HepG2 (cell line): ENCODE data around the gene RPUSD2. TPM values are rescaled to one million over a fixed set of nuclear protein-coding genes. Genes with fewer than 3 reads are reported as not detected.

Experiments
- CBX2 ChIP-seq, 2 experiments: fragments of 200-600 bp in 1 of 2; sonication (generic); formaldehyde crosslinking in 1 of 2; IDR thresholded peaks; 2 replicates each; pipeline versions ENCODE4 v1.7.0 to v1.8.1; 2018 to 2022; ENCODE audit warnings: low read depth in 2 of 2, low read length in 1 of 2, mild to moderate bottlenecking in 1 of 2, missing genetic modification reagents in 1 of 2
- EZH2 ChIP-seq: conservative IDR thresholded peaks from 2 replicates; pipeline ENCODE4 v1.6.1; 2012; ENCODE audit warnings: mild to moderate bottlenecking, low read depth, low read length, moderate library complexity
- FIP1L1 ChIP-seq: fragments of 200-400 bp; formaldehyde crosslinking; IDR thresholded peaks from 2 replicates; pipeline ENCODE4 v1.6.1; 2018; ENCODE audit warnings: low read depth, mild to moderate bottlenecking, low read length, moderate library complexity, borderline replicate concordance; ENCODE audit not compliant: insufficient read depth
- HHEX ChIP-seq: IDR thresholded peaks from 2 replicates; pipeline ENCODE4 v1.6.1; 2016; ENCODE audit warnings: control low read depth
- HMGXB4 ChIP-seq, 2 experiments: sonication (generic) in 1 of 2; formaldehyde crosslinking in 1 of 2; IDR thresholded peaks; 2 replicates each; pipeline versions ENCODE4 v1.4.0 to v1.6.1; 2018 to 2020; ENCODE audit warnings: missing genetic modification reagents in 2 of 2, borderline replicate concordance in 1 of 2, low read depth in 1 of 2, mild to moderate bottlenecking in 1 of 2, missing biosample characterization in 1 of 2
- HNRNPLL ChIP-seq: fragments of 200-400 bp; formaldehyde crosslinking; IDR thresholded peaks from 2 replicates; pipeline ENCODE4 v1.6.1; 2017; ENCODE audit warnings: mild to moderate bottlenecking, low read depth, low read length; ENCODE audit not compliant: poor library complexity, severe bottlenecking
- IRF2 ChIP-seq: IDR thresholded peaks from 2 replicates; pipeline ENCODE4 v1.6.1; 2018; ENCODE audit warnings: missing genetic modification reagents, missing compliant biosample characterization
- KDM3A ChIP-seq: IDR thresholded peaks from 2 replicates; pipeline ENCODE4 v1.6.1; 2018; ENCODE audit warnings: low read depth, missing compliant biosample characterization
- MED8 ChIP-seq: sonication (generic); formaldehyde crosslinking; IDR thresholded peaks from 2 replicates; pipeline ENCODE4 v1.8.1; 2023; ENCODE audit warnings: mild to moderate bottlenecking, missing genetic modification reagents; ENCODE audit not compliant: insufficient replicate concordance
- NFE2L1 ChIP-seq: sonication (generic); formaldehyde crosslinking; IDR thresholded peaks from 2 replicates; pipeline ENCODE4 v1.4.0; 2020; ENCODE audit warnings: missing genetic modification reagents, mild to moderate bottlenecking, borderline replicate concordance
- PPARG ChIP-seq: conservative IDR thresholded peaks from 2 replicates; pipeline ENCODE4 v1.6.1; 2016; ENCODE audit warnings: missing biosample characterization, missing genetic modification reagents
- RFX1 ChIP-seq: fragments of 450-650 bp; IDR thresholded peaks from 2 replicates; pipeline ENCODE4 v1.6.1; 2017
- RFX3 ChIP-seq: IDR thresholded peaks from 2 replicates; pipeline ENCODE4 v1.6.1; 2016; ENCODE audit warnings: missing biosample characterization, missing genetic modification reagents
- SMAD9 ChIP-seq: sonication (generic); formaldehyde crosslinking; IDR thresholded peaks from 2 replicates; pipeline ENCODE4 v1.5.1; 2020; ENCODE audit warnings: mild to moderate bottlenecking, missing genetic modification reagents
- SP2 ChIP-seq: sonication (generic); formaldehyde crosslinking; IDR thresholded peaks from 2 replicates; pipeline ENCODE4 v1.5.1; 2020; ENCODE audit warnings: mild to moderate bottlenecking, missing genetic modification reagents
- ZBTB25 ChIP-seq: IDR thresholded peaks from 2 replicates; pipeline ENCODE4 v1.6.1; 2018; ENCODE audit warnings: missing genetic modification reagents
- ZFAT ChIP-seq: sonication (generic); formaldehyde crosslinking; conservative IDR thresholded peaks from 2 replicates; pipeline ENCODE4 v1.8.1; 2023; ENCODE audit warnings: missing genetic modification reagents, inconsistent platforms
- ZFP37 ChIP-seq: sonication (generic); formaldehyde crosslinking; IDR thresholded peaks from 2 replicates; pipeline ENCODE4 v1.4.0; 2020; ENCODE audit warnings: missing genetic modification reagents, borderline replicate concordance
- ZFP90 ChIP-seq: sonication (generic); formaldehyde crosslinking; IDR thresholded peaks from 2 replicates; pipeline ENCODE4 v1.8.0; 2022; ENCODE audit warnings: missing genetic modification reagents, mild to moderate bottlenecking, inconsistent platforms, borderline replicate concordance
- ZNF260 ChIP-seq: sonication (generic); formaldehyde crosslinking; IDR thresholded peaks from 2 replicates; pipeline ENCODE4 v1.4.0; 2020; ENCODE audit warnings: missing genetic modification reagents, low read depth, mild to moderate bottlenecking, borderline replicate concordance
- ZNF33B ChIP-seq: sonication (generic); formaldehyde crosslinking; IDR thresholded peaks from 2 replicates; pipeline ENCODE4 v1.5.1; 2020; ENCODE audit warnings: mild to moderate bottlenecking, missing genetic modification reagents
- ZNF547 ChIP-seq: sonication (generic); formaldehyde crosslinking; IDR thresholded peaks from 2 replicates; pipeline ENCODE4 v1.5.1; 2020; ENCODE audit warnings: mild to moderate bottlenecking, missing genetic modification reagents
- ZNF558 ChIP-seq: sonication (generic); formaldehyde crosslinking; IDR thresholded peaks from 2 replicates; pipeline ENCODE4 v1.9.0; 2022; ENCODE audit warnings: mild to moderate bottlenecking, missing genetic modification reagents, borderline replicate concordance
- ZNF674 ChIP-seq: sonication (generic); formaldehyde crosslinking; IDR thresholded peaks from 2 replicates; pipeline ENCODE4 v1.5.0; 2020; ENCODE audit warnings: low read depth, mild to moderate bottlenecking, missing genetic modification reagents
- ZNF704 ChIP-seq: sonication (generic); formaldehyde crosslinking; IDR thresholded peaks from 2 replicates; pipeline ENCODE4 v1.8.1; 2023; ENCODE audit warnings: mild to moderate bottlenecking, inconsistent platforms, moderate library complexity, missing genetic modification reagents, borderline replicate concordance
- ZNF891 ChIP-seq: sonication (generic); formaldehyde crosslinking; IDR thresholded peaks from 2 replicates; pipeline ENCODE4 v1.5.0; 2020; ENCODE audit warnings: mild to moderate bottlenecking, missing genetic modification reagents
- polyA plus RNA-seq, 8 experiments: library from polyadenylated mRNA; depleted of rRNA in 3 of 8; stranded (reverse) in 7 of 8; unstranded in 1 of 8; fragments of >200 nt; fragmentation: Illumina TruSeq in 4 of 8; extraction: Trizol in 4 of 8; gene quantifications; 2 replicates each; pipeline versions ENCODE4 v1.2.1 to v1.2.3, GENCODE V29; 2011 to 2016; ENCODE audit warnings: low read depth in 4 of 8, missing spikeins in 1 of 8, mixed read lengths in 1 of 8; ENCODE audit not compliant: insufficient read depth in 1 of 8
- total RNA-seq, 5 experiments: library from RNA; depleted of rRNA; stranded (reverse); fragments of >200 nt; fragmentation: Illumina TruSeq; extraction: Trizol; gene quantifications; 2 replicates each; pipeline ENCODE4 v1.2.3, GENCODE V29; 2016; ENCODE audit warnings: low read depth in 1 of 5

The RPUSD2 gene
- total and polyA plus RNA-seq, 2 of the 13 experiments (the other 11 are each of a cell fraction or from before 2014, with no cell fraction given), result 8.6 to 14.5 TPM

- TF ChIP-seq HMGXB4 (CRISPR knock-in tag; IDR thresholded peaks at IDR 0.05; ENCODE audit: borderline replicate concordance in 1 of 2, low read depth in 1 of 2), result peak; percentile 98
- TF ChIP-seq RFX1, result no peak
- peak; percentile 55; the same call in 1 of the 2 replicates for TF ChIP-seq ZNF704 (CRISPR knock-in tag)
- TF ChIP-seq ZNF674 (CRISPR knock-in tag), result no peak
- no peak for TF ChIP-seq NFE2L1 (CRISPR knock-in tag)
- no peak for TF ChIP-seq ZNF558 (CRISPR knock-in tag)
- TF ChIP-seq RFX3 (CRISPR knock-in tag), result no peak
- TF ChIP-seq SP2 (CRISPR knock-in tag), result no peak
- TF ChIP-seq MED8 (CRISPR knock-in tag), result no peak
- TF ChIP-seq SMAD9, result no peak
- no peak for TF ChIP-seq ZNF260 (CRISPR knock-in tag)
- TF ChIP-seq ZFP90, result peak; percentile 70; the same call in 1 of the 2 replicates
- no peak for TF ChIP-seq HHEX (CRISPR knock-in tag)
- TF ChIP-seq IRF2 (CRISPR knock-in tag), result peak; percentile 70; the same call in 1 of the 2 replicates
- TF ChIP-seq ZNF33B (CRISPR knock-in tag), result peak; percentile 91; the same call in 1 of the 2 replicates
- TF ChIP-seq HNRNPLL, result no peak
- TF ChIP-seq ZNF891 (CRISPR knock-in tag), result no peak
- no peak for TF ChIP-seq EZH2
- no peak for TF ChIP-seq ZFAT (CRISPR knock-in tag)
- TF ChIP-seq CBX2 (IDR thresholded peaks at IDR 0.05; ENCODE audit: low read depth, low read length), result no peak
- TF ChIP-seq CBX2 (CRISPR knock-in tag; IDR thresholded peaks at IDR 0.05; ENCODE audit: low read depth), result no peak
- no peak for TF ChIP-seq KDM3A (CRISPR knock-in tag)
- TF ChIP-seq ZFP37 (CRISPR knock-in tag), result 0 out of 2 replicates have a peak, but pooled peaks have one; percentile 44
- TF ChIP-seq PPARG, result 0 out of 2 replicates have a peak, but pooled peaks have one; percentile 40
- TF ChIP-seq FIP1L1, result no peak
- TF ChIP-seq ZNF547 (CRISPR knock-in tag), result no peak; the same call in 1 of the 2 replicates
- TF ChIP-seq ZBTB25, result peak; percentile 73
Measured at GRCh38 chr15:40593588-40594428, 24.7 kb downstream of the RPUSD2 start, which contains the start of gene KNL1 (continued).
